ENCODE results near the gene KCNQ2.
"Not testable (repeated sequence)": the region's sequence is repeated elsewhere in the genome, so short reads cannot be mapped to it uniquely, and the experiment has no call there.

The KCNQ2 gene

DNA sequence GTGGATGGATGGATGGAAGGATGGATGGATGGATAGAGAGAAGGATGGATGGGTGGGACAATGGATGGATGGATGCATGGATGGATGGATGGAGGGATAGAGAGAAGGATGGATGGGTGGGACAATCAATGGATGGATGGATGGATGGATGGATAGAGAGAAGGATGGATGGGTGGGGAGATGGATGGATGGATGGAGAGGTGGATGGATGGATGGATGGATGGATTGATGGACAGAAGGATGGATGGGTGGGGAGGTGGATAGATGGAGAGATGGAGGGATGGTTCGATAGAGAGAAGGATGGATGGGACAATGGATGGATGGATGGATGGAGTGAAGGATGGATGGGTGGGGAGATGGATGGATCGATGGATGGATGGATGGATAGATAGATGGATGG is 20.1 kb upstream of the KCNQ2 start:
- no peak overlapping the region for H3K4me3 ChIP-seq (ENCODE audit: low read depth, low read length)
- no peak for DNase-seq (ENCODE audit: low read depth)

- no peak overlapping the region for H3K4me3 ChIP-seq (ENCODE audit: low read depth, low read length)
- no peak for DNase-seq (ENCODE audit: low read depth)
Measured at GRCh38 chr20:63491635-63492230, 19.3 kb upstream of the KCNQ2 start.

GRCh38 chr20:63491078-63491477 is 18.6 kb upstream of the KCNQ2 start:
- no peak overlapping the region for H3K4me3 ChIP-seq (ENCODE audit: low read depth, low read length)
- no peak for DNase-seq (ENCODE audit: low read depth)

DNA sequence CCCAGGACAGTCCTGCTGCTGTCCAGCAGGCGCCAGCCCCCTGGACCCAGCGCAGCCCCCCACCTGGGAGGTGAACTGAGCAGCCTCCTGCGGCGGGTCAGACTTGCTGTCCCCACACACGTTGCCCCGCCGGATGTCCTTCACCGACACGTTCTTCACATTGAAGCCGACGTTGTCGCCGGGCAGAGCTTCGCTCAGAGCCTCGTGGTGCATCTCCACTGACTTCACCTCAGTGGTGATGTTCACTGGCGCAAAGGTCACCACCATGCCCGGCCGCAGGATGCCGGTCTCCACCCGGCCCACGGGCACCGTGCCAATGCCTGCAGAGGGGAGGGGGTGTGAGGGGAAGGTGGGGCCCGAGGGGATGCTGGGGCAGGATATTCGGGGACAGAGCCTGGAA is 18.0 kb upstream of the KCNQ2 start:
- no peak for DNase-seq (ENCODE audit: low read depth)
- no peak overlapping the region for H3K4me3 ChIP-seq (ENCODE audit: low read depth, low read length)

DNA sequence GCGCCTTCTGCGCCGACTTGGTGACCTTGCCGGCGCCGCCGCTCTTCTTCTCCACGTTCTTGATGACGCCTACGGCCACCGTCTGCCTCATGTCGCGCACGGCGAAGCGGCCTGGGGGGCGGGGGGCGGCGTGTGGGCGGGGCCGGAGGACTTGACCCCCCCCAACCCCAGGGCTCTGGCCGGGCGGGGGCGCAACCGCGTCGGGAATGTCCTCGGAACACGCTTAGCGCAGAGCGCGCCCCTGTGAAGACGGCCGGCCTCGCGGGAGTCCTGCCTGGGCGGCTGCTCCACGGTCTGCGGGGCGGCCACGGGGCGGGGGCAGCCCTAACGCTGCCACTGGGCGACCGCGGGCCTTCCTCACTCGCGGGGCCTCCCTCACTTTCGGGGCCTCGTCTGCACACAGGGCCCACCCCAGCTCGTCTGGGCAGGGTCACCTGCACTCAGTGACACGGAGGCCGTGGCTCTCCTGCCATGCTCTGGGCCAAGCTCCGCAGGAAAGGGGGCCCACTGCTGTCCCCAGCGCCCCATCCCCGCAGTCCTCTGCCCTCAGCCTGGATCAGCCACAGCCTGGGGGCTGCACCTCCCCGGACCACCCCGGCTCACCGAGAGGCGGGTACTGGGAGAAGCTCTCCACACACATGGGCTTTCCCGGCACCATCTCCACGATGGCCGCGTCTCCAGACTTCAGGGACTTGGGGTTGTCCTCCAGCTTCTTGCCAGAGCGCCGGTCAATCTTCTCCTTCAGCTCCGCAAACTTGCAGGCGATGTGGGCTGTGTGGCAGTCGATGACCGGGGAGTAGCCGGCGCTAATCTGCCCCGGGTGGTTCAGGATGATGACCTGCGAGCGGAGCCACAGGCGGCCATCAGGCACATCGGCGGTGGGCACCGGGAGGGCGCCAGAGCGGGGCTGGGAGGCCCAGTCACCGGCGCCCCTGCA is 16.1 kb upstream of the KCNQ2 start:
- DNase-seq (ENCODE audit: low read depth), result no peak
- no peak overlapping the region for H3K4me3 ChIP-seq (ENCODE audit: low read depth, low read length)

DNA sequence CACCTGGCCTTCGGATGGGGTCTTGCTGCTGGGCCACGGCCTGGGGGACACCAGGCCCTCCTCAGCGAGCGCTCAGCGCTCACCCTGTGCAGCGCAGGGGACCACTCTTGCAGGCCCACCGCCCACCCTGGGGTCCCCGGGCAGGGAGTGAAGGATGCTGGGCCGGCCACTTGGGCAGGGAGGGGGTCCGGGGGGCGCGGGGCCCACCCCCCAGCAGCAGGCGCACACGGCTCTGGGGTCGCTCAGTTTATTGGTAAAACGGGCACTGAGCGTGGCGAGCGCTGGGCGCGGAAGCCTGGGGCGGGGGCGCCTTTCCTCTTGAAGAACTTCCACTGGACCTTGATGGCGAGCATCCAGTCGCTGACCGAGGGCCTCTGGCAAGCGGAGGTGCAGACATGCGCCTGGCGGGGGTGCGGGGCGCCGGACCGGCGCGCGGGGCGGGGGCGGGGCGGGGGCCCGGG is 15.4 kb upstream of the KCNQ2 start:
- no peak for DNase-seq (ENCODE audit: low read depth)

GRCh38 chr20:63487116-63487764 is 14.8 kb upstream of the KCNQ2 start:
- no peak for DNase-seq (ENCODE audit: low read depth)
- no peak overlapping the region for H3K4me3 ChIP-seq (ENCODE audit: low read depth, low read length)

More for the DNA sequence above, 15.4 kb upstream of the KCNQ2 start:
- no peak overlapping the region for H3K4me3 ChIP-seq (ENCODE audit: low read depth, low read length)

GRCh38 chr20:63486300-63486855 is 13.9 kb upstream of the KCNQ2 start:
- DNase-seq (ENCODE audit: low read depth), result no peak
- no peak overlapping the region for H3K4me3 ChIP-seq (ENCODE audit: low read depth, low read length)

DNA sequence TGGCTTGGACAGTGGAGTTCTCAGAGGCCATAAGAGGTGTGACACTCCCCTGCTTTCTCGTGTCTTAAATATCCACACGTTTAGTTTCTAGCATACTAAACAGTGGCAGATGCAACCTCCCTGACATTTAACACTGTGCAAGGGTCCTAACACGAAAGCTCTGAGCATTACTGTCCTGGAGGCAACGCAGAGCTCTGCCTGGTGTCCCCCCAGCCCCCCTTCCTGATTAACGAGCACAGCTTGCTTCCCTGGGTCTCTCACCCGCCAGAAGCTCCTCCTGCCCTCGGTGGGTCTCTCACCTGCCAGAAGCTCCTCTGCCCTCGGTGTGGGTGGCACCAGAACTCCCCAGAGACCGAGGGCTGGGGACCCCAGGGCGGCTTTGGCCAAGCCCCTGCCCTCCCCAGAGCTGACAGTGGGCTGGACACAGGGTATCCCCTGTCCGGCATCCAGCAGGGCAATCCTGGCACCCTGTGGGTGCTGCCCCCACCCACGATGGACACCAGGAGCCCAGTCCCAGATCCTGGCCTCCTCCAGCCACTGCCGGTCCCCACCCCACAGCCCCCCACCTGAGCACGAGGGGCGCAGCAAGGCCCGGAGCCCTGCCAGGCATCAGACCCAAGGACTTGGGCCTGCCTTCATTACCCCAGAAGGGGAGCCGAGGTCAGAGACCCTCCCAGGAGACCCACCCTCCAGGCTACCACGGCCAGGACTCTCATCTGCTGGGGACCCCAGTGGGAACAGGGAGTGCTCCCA is 12.4 kb upstream of the KCNQ2 start:
- no peak overlapping the region for H3K4me3 ChIP-seq (ENCODE audit: low read depth, low read length)
- no peak for DNase-seq (ENCODE audit: low read depth)

DNA sequence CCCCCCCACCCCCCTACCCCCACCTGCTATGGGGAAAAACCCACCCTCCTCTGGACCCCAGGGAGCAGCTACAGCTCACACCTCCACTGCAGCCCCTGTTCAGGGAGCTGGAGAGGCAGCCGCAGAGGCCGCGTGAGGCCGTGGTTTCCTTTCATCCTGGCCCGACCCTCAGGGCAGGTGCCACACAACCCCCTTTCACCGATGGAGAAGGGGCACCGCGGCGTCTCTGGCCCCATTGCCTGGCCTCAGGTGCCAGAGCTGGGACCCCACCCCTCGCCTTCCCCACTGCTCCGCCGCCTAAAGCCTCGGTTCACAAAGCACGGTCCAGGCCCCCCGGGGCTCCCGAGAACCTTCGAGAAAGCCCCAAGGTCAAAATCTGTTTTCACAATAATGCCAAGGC is 11.8 kb upstream of the KCNQ2 start:
- no peak overlapping the region for H3K4me3 ChIP-seq (ENCODE audit: low read depth, low read length)
- no peak for DNase-seq (ENCODE audit: low read depth)

GRCh38 chr20:63483834-63484233 is 11.4 kb upstream of the KCNQ2 start:
- DNase-seq (ENCODE audit: low read depth), result no peak
- no peak overlapping the region for H3K4me3 ChIP-seq (ENCODE audit: low read depth, low read length)

GRCh38 chr20:63482021-63482587 is 9.6 kb upstream of the KCNQ2 start:
- no peak for DNase-seq (ENCODE audit: low read depth)
- no peak overlapping the region for H3K4me3 ChIP-seq (ENCODE audit: low read depth, low read length)

DNA sequence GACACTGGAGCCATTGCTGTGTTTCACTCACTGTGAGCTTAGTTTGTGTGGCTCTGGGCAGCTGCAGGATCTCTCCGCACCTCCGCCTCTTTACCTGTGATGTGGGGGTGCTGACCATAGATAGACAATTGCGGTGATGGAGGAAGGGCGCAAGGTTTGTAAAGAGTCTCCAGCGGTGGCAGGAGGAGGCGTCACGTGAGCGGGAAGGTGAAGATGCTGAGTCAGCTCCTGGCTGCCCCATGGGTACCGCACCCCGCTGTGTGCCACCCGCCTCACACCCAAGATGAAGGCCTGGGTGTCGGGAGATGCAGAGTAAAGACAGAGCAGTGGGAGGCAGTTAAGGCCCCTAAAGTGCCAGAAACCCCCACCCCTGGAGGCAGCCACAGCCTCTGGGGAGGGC is 9.0 kb upstream of the KCNQ2 start:
- no peak overlapping the region for H3K4me3 ChIP-seq (ENCODE audit: low read depth, low read length)
- no peak for DNase-seq (ENCODE audit: low read depth)

GRCh38 chr20:63479695-63480419 is 7.4 kb upstream of the KCNQ2 start:
- not testable (repeated sequence) for H3K4me3 ChIP-seq (ENCODE audit: low read depth, low read length); DNase-seq (ENCODE audit: low read depth)

DNA sequence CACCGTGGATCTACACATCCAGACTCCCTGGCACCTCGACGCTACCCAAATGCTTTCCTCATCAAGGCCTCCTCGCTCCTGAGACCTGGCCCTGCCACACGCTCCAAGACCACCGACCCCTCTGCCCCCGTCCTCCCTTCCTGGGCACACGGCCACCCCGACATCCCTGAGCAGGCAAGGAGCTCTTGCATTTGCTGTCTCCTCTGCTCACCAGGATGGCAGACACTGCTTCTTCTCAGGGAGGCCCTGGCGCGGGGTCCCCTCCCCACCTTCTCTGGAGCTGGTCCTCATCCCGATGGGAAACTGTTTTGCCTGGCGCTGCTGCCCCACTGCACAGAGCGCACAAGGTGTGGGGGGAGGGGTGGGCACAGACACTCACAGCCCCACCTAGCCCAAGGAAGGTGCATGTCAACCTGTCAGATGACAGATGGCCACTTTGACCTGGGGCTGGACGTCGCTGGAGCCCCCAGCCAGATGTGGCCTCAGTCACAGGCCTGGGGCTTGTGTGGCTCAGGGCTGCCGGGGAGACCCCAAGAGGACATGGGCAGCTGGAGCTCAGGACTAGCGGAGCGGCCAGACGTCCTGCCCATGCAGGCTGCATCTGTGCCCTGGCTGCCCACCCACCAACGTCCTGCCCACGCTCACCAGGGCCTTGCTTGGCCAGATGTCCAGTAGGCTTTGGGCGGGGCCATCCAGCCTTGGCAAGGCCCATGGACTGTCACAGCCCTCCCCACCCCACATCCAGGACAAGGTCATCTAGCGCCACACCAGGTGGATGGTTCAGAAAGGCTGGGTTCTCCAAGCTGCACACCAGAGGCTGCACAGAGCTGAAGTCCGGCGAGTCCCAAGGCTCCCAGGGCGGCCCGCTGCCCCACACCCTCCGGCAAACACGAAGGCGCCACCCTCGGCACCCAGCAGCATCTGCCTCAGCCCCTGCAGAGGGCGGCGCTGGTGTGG is 6.2 kb upstream of the KCNQ2 start:
- DNase-seq (ENCODE audit: low read depth), result no peak
- H3K4me3 ChIP-seq (ENCODE audit: low read depth, low read length), result no peak overlapping the region

DNA sequence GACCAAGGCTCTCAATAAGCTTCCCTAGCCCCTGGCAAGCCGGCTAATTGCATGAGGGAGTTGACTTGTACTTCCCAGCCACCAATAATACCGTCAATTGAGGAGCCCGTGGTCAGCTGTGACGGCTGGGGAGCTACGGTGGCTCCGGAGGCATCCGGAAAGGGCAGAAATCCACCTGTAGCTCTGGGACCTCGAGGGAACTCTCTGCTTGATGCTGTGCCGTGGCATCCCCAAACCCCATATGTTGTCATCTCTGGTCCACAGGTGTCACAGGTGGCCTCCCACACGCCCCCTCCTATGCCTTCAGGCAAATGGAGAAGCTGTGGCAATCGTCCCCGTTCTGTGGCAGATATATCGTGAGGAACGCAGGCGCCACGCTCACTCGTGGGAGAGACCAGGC is 5.5 kb upstream of the KCNQ2 start:
- no peak overlapping the region for H3K4me3 ChIP-seq (ENCODE audit: low read depth, low read length)
- no peak for DNase-seq (ENCODE audit: low read depth)

GRCh38 chr20:63477061-63477616 is 4.7 kb upstream of the KCNQ2 start:
- DNase-seq (ENCODE audit: low read depth), result no peak
- no peak overlapping the region for H3K4me3 ChIP-seq (ENCODE audit: low read depth, low read length)

Measured in skeletal muscle cell (primary cell).